BLaER1 treated with 17β-estradiol and CSF1 and Interleukin-3, amounts not matched to agents 10 nM and 100 nM (cell line): ENCODE measurements around the gene SORCS1.
A peak's percentile ranks its signal among the peaks of the same experiment; 100 is the strongest.

Experiments
- H3K27ac ChIP-seq, 11 experiments: shearing (Covaris generic); formaldehyde crosslinking; 2 replicates each; pipeline ENCODE4 v1.8.1; 2022
- H3K27me3 ChIP-seq, 11 experiments: shearing (Covaris generic); formaldehyde crosslinking; 2 replicates each; pipeline ENCODE4 v1.8.1; 2022
- H3K36me3 ChIP-seq, 11 experiments: shearing (Covaris generic); formaldehyde crosslinking; 2 replicates each; pipeline ENCODE4 v1.8.1; 2022
- H3K4me1 ChIP-seq, 10 experiments: shearing (Covaris generic); formaldehyde crosslinking; 2 replicates each; pipeline ENCODE4 v1.8.1; 2022
- H3K4me2 ChIP-seq, 11 experiments: shearing (Covaris generic); formaldehyde crosslinking; 2 replicates each; pipeline ENCODE4 v1.8.1; 2022
- H3K4me3 ChIP-seq, 10 experiments: shearing (Covaris generic); formaldehyde crosslinking; 2 replicates each; pipeline ENCODE4 v1.8.1; 2022
- H3K9ac ChIP-seq, 11 experiments: shearing (Covaris generic); formaldehyde crosslinking; 2 replicates each; pipeline ENCODE4 v1.8.1; 2022
- H3K9me3 ChIP-seq, 11 experiments: shearing (Covaris generic); formaldehyde crosslinking; replicated peaks in 1 of 11; 2 replicates each; pipeline ENCODE4 v1.8.1; 2022
- H4K20me1 ChIP-seq, 11 experiments: shearing (Covaris generic); formaldehyde crosslinking; 2 replicates each; pipeline ENCODE4 v1.8.1; 2022
- Cebpa-rat ChIP-seq, 11 experiments: shearing (Covaris generic); IDR thresholded peaks; 2 replicates each; pipeline ENCODE4 v1.8.1; 2022

SORCS1 gene

GRCh38 chr10:107092321-107092720, 72.2 kb downstream of the SORCS1 start:
- Histone ChIP-seq H3K4me1 (no peaks in the 10 kb centered on the region), H3K36me3 (no peaks in the 10 kb centered on the region), H3K4me3 (no peak overlapping the region), H3K9ac (no peak overlapping the region), H4K20me1 (no peaks in the 10 kb centered on the region), H3K27ac (no peak overlapping the region), H3K4me2 (no peak overlapping the region), H3K9me3 (no peaks in the 10 kb centered on the region; a peak in 2 of 22 replicates), H3K27me3 (no peaks in the 10 kb centered on the region)
- TF ChIP-seq Cebpa-rat (IDR thresholded peaks at IDR 0.05), result no peak

- Histone ChIP-seq H3K4me3 (no peak overlapping the region), H3K27ac (no peak overlapping the region), H4K20me1 (no peaks in the 10 kb centered on the region), H3K4me2 (no peak overlapping the region), H3K4me1 (no peaks in the 10 kb centered on the region), H3K9ac (no peak overlapping the region), H3K36me3 (no peaks in the 10 kb centered on the region), H3K27me3 (no peaks in the 10 kb centered on the region), H3K9me3 (peaks cover 0 to 6% (median 0%) of the 10 kb centered on the region in 11 experiments; a peak in 3 of 22 replicates)
- no peak for TF ChIP-seq Cebpa-rat (IDR thresholded peaks at IDR 0.05)
These were observed 73.4 kb downstream of the SORCS1 start for GRCh38 chr10:107091126-107091525.

- H3K4me2 ChIP-seq, result no peak overlapping the region
These were observed 78.6 kb downstream of the SORCS1 start for GRCh38 chr10:107085665-107086525.

GRCh38 chr10:107083388-107084009, 81.0 kb downstream of the SORCS1 start:
- no peak for TF ChIP-seq Cebpa-rat (IDR thresholded peaks at IDR 0.05)
- H3K4me3 ChIP-seq, result no peak overlapping the region
- no peak overlapping the region for H3K4me2 ChIP-seq

More at GRCh38 chr10:107085665-107086525, 78.6 kb downstream of the SORCS1 start:
- TF ChIP-seq Cebpa-rat (IDR thresholded peaks at IDR 0.05), result no peak
- Histone ChIP-seq H3K9me3 (peaks cover 0 to 6% (median 0%) of the 10 kb centered on the region in 11 experiments; a peak in 3 of 22 replicates), H3K9ac (no peak overlapping the region), H3K27me3 (no peaks in the 10 kb centered on the region), H3K36me3 (no peaks in the 10 kb centered on the region), H3K4me1 (peaks cover 5 to 17% (median 11%) of the 10 kb centered on the region in 10 experiments; a peak in 17 of 20 replicates), H3K4me3 (no peak overlapping the region), H3K27ac (no peak overlapping the region), H4K20me1 (no peaks in the 10 kb centered on the region)

GRCh38 chr10:107081644-107082043, 82.9 kb downstream of the SORCS1 start:
- Histone ChIP-seq H3K4me1 (peaks cover 5 to 17% (median 11%) of the 10 kb centered on the region in 10 experiments; a peak in 17 of 20 replicates), H4K20me1 (no peaks in the 10 kb centered on the region), H3K4me3 (no peak overlapping the region), H3K4me2 (peak overlapping the region; percentile 2 to 64 (median 23); a peak in 12 of 22 replicates), H3K27me3 (no peaks in the 10 kb centered on the region), H3K36me3 (no peaks in the 10 kb centered on the region), H3K27ac (no peak overlapping the region), H3K9ac (no peak overlapping the region), H3K9me3 (peaks cover 0 to 2% (median 0%) of the 10 kb centered on the region in 11 experiments; a peak in 1 of 22 replicates)
- no peak for TF ChIP-seq Cebpa-rat (IDR thresholded peaks at IDR 0.05)

More at GRCh38 chr10:107083388-107084009, 81.0 kb downstream of the SORCS1 start:
- H3K4me1 ChIP-seq, result peaks cover 5 to 17% (median 11%) of the 10 kb centered on the region in 10 experiments; a peak in 17 of 20 replicates
- H3K9me3 ChIP-seq, result peaks cover 0 to 6% (median 0%) of the 10 kb centered on the region in 11 experiments; a peak in 3 of 22 replicates
- no peaks in the 10 kb centered on the region for H3K36me3 ChIP-seq
- H3K9ac ChIP-seq, result no peak overlapping the region
- no peaks in the 10 kb centered on the region for H3K27me3 ChIP-seq
- H4K20me1 ChIP-seq, result no peaks in the 10 kb centered on the region
- no peak overlapping the region for H3K27ac ChIP-seq

- TF ChIP-seq Cebpa-rat (IDR thresholded peaks at IDR 0.05), result no peak
- H3K27ac ChIP-seq, result no peak overlapping the region
These were observed 89.4 kb downstream of the SORCS1 start for GRCh38 chr10:107075117-107075516.

GRCh38 chr10:107072786-107073185, 91.7 kb downstream of the SORCS1 start:
- H4K20me1 ChIP-seq, result no peaks in the 10 kb centered on the region
- TF ChIP-seq Cebpa-rat (IDR thresholded peaks at IDR 0.05), result no peak
- no peak overlapping the region for H3K9ac ChIP-seq
- no peaks in the 10 kb centered on the region for H3K4me1 ChIP-seq
- no peak overlapping the region for H3K4me3 ChIP-seq
- H3K9me3 ChIP-seq, result no peaks in the 10 kb centered on the region; a peak in 1 of 22 replicates
- H3K27ac ChIP-seq, result no peak overlapping the region
- H3K4me2 ChIP-seq, result no peak overlapping the region
- no peaks in the 10 kb centered on the region for H3K27me3 ChIP-seq
- H3K36me3 ChIP-seq, result no peaks in the 10 kb centered on the region

More at GRCh38 chr10:107075117-107075516, 89.4 kb downstream of the SORCS1 start:
- H3K4me3 ChIP-seq, result no peak overlapping the region
- no peaks in the 10 kb centered on the region for H3K4me1 ChIP-seq
- no peaks in the 10 kb centered on the region for H3K27me3 ChIP-seq
- no peaks in the 10 kb centered on the region for H3K36me3 ChIP-seq
- H3K4me2 ChIP-seq, result no peak overlapping the region
- no peaks in the 10 kb centered on the region; a peak in 1 of 22 replicates for H3K9me3 ChIP-seq
- H3K9ac ChIP-seq, result no peak overlapping the region
- no peaks in the 10 kb centered on the region for H4K20me1 ChIP-seq

- H4K20me1 ChIP-seq, result no peaks in the 10 kb centered on the region
- no peaks in the 10 kb centered on the region for H3K27me3 ChIP-seq
- no peak overlapping the region for H3K4me2 ChIP-seq
- no peak overlapping the region for H3K4me3 ChIP-seq
- no peaks in the 10 kb centered on the region for H3K36me3 ChIP-seq
- no peaks in the 10 kb centered on the region for H3K4me1 ChIP-seq
- H3K9ac ChIP-seq, result no peak overlapping the region
- H3K9me3 ChIP-seq, result no peaks in the 10 kb centered on the region; a peak in 1 of 22 replicates
- no peak overlapping the region for H3K27ac ChIP-seq
- TF ChIP-seq Cebpa-rat (IDR thresholded peaks at IDR 0.05), result no peak
These were observed 92.5 kb downstream of the SORCS1 start for GRCh38 chr10:107072028-107072427.

GRCh38 chr10:107071301-107071700, 93.2 kb downstream of the SORCS1 start:
- no peak overlapping the region for H3K4me2 ChIP-seq
- no peak overlapping the region for H3K4me3 ChIP-seq
- H3K9ac ChIP-seq, result no peak overlapping the region
- H3K27me3 ChIP-seq, result no peaks in the 10 kb centered on the region
- H3K4me1 ChIP-seq, result no peaks in the 10 kb centered on the region
- no peaks in the 10 kb centered on the region for H4K20me1 ChIP-seq
- no peaks in the 10 kb centered on the region; a peak in 1 of 22 replicates for H3K9me3 ChIP-seq
- no peak for TF ChIP-seq Cebpa-rat (IDR thresholded peaks at IDR 0.05)
- no peak overlapping the region for H3K27ac ChIP-seq
- no peaks in the 10 kb centered on the region for H3K36me3 ChIP-seq
